ENCODE results near the gene SDHAF1.

- TF ChIP-seq POLR2AphosphoS5 (IDR thresholded peaks at IDR 0.05): no peak
- no peak for TF ChIP-seq POLR2A (IDR thresholded peaks at IDR 0.05)
These were observed 32.7 kb downstream of the SDHAF1 start for GRCh38 chr19:36027696-36028095.

Data from prostate gland (tissue), 1 donor.